Measurements from ENCODE around the gene HOXD10.

GRCh38 chr2:176152350-176153181 lies 36.0 kb downstream of the HOXD10 start:
- TF ChIP-seq EZH2 (IDR thresholded peaks at IDR 0.05) (no peak), POLR2AphosphoS5 (IDR thresholded peaks at IDR 0.05; ENCODE audit: borderline replicate concordance, low read depth, low read length) (no peak)

All from SK-N-MC (cell line).